HG03439 (cell line): Measurements from ENCODE around the gene ARHGAP11A.

ENCODE experiments used
- ATAC-seq: cut with Tn5 transposase; IDR thresholded peaks from one replicate; pipeline ENCODE4 v1.9.1; 2021; ENCODE audit warnings: mild to moderate bottlenecking, moderate library complexity; ENCODE audit not compliant: unreplicated experiment

The ARHGAP11A gene

GRCh38 chr15:32683906-32684584 is 68.7 kb downstream of the ARHGAP11A start:
- no peak for ATAC-seq

- no peak for ATAC-seq
Measured at GRCh38 chr15:32685576-32685975, 70.3 kb downstream of the ARHGAP11A start.

- ATAC-seq, result no peak
Measured at GRCh38 chr15:32687556-32687955, 72.3 kb downstream of the ARHGAP11A start.

- no peak for ATAC-seq
Measured at GRCh38 chr15:32688151-32688639, 72.9 kb downstream of the ARHGAP11A start.
